Progenitor cell of endocrine pancreas (in vitro differentiated cells): ENCODE results near the gene ARHGAP25. TPM values are rescaled to one million over a fixed set of nuclear protein-coding genes. Genes with fewer than 3 reads are reported as not detected.

ENCODE experiments used
- DNase-seq: peaks from one replicate; pipeline ENCODE4 v3.0.0; 2021; ENCODE audit warnings: low spot score; ENCODE audit not compliant: unreplicated experiment
- H3K27ac Mint-ChIP-seq: 2 replicates; pipeline ENCODE4 v1.8.0; 2021; ENCODE audit warnings: mild to moderate bottlenecking, moderate library complexity, mixed read lengths
- H3K27me3 Mint-ChIP-seq: 2 replicates; pipeline ENCODE4 v1.8.0; 2021; ENCODE audit warnings: mixed read lengths
- H3K36me3 Mint-ChIP-seq: 2 replicates; pipeline ENCODE4 v1.8.0; 2022; ENCODE audit warnings: mixed read lengths; ENCODE audit not compliant: insufficient read depth
- H3K4me1 Mint-ChIP-seq: 2 replicates; pipeline ENCODE4 v1.8.0; 2021; ENCODE audit warnings: low read depth, mixed read lengths
- H3K4me3 Mint-ChIP-seq: 2 replicates; pipeline ENCODE4 v1.8.0; 2021; ENCODE audit warnings: low read depth, mild to moderate bottlenecking, moderate library complexity, mixed read lengths
- H3K9me3 Mint-ChIP-seq: 2 replicates; pipeline ENCODE4 v1.8.0; 2021; ENCODE audit warnings: low read depth, mixed read lengths
- total RNA-seq: library from RNA; stranded (reverse); gene quantifications from 2 replicates; pipeline ENCODE4 v1.2.1, GENCODE V29; 2021
- TF ChIP-seq, protein P1 (sequence below): fragments of 200-600 bp; sonication (generic); IDR thresholded peaks from one replicate; pipeline ENCODE4 v1.5.0; 2021; ENCODE audit warnings: antibody characterized with exemption, mild to moderate bottlenecking; ENCODE audit not compliant: unreplicated experiment

ARHGAP25 gene
- total RNA-seq, 1 donor from 2014 or later, result 1.3 TPM

DNA sequence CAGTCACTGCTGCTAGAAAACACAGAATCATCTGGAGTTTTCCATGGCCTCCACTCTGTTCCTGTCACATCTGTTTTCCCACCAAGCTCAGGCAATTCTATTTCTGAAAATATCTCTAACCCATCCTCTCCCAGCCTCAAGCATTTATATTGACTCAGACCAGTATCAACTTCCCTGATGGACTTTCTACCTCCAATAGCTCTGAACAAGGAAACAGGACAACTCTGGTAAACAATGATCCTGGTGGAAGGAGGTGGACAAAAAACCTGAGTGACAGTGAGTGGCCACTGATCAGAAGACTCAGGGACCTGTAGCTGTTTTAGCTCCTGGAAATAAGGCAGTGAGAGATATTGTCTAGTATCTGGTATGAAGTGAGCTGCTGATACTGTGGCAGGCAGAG is 113.1 kb downstream of the ARHGAP25 start:
- H3K27me3 Mint-ChIP-seq, result peaks cover 8% of the 10 kb centered on the region
- no peak for DNase-seq
- H3K27ac Mint-ChIP-seq, result no peak overlapping the region
- TF ChIP-seq, protein P1, sequence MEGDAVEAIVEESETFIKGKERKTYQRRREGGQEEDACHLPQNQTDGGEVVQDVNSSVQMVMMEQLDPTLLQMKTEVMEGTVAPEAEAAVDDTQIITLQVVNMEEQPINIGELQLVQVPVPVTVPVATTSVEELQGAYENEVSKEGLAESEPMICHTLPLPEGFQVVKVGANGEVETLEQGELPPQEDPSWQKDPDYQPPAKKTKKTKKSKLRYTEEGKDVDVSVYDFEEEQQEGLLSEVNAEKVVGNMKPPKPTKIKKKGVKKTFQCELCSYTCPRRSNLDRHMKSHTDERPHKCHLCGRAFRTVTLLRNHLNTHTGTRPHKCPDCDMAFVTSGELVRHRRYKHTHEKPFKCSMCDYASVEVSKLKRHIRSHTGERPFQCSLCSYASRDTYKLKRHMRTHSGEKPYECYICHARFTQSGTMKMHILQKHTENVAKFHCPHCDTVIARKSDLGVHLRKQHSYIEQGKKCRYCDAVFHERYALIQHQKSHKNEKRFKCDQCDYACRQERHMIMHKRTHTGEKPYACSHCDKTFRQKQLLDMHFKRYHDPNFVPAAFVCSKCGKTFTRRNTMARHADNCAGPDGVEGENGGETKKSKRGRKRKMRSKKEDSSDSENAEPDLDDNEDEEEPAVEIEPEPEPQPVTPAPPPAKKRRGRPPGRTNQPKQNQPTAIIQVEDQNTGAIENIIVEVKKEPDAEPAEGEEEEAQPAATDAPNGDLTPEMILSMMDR, result no peak
- H3K4me3 Mint-ChIP-seq, result no peak overlapping the region
- peaks cover 4% of the 10 kb centered on the region for H3K4me1 Mint-ChIP-seq
- no peaks in the 10 kb centered on the region for H3K36me3 Mint-ChIP-seq
- H3K9me3 Mint-ChIP-seq, result no peaks in the 10 kb centered on the region

- no peaks in the 10 kb centered on the region for H3K9me3 Mint-ChIP-seq
- no peak for DNase-seq
- no peaks in the 10 kb centered on the region for H3K36me3 Mint-ChIP-seq
- peak overlapping the region; percentile 44 for H3K27ac Mint-ChIP-seq
- peaks cover 8% of the 10 kb centered on the region for H3K27me3 Mint-ChIP-seq
- TF ChIP-seq, protein P1, result no peak
- H3K4me3 Mint-ChIP-seq, result no peak overlapping the region
- H3K4me1 Mint-ChIP-seq, result peaks cover 4% of the 10 kb centered on the region
These were observed 115.0 kb downstream of the ARHGAP25 start for GRCh38 chr2:68849579-68850030.

DNA sequence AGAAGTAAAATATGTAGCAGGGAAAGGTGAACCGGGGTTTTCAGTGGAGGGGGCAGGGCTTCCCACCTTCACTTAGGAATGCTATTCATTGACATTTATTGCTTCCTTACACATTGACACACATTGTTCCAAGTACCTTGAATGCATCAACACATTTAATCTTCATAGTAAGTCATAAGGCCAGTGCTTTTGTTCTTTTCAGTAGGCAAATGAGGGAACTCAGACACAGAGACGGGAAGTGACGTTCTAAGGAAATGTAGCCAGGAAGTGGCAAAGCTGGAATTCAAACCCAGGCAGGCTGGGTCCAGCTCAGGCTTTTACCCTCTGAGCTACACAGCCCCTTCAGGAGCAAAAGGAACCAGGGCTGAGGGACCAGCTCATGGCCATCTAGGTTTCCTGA is 115.9 kb downstream of the ARHGAP25 start:
- Mint-ChIP-seq H3K9me3 (no peaks in the 10 kb centered on the region), H3K27me3 (peaks cover 10% of the 10 kb centered on the region), H3K4me3 (no peak overlapping the region), H3K27ac (no peak overlapping the region), H3K36me3 (no peaks in the 10 kb centered on the region), H3K4me1 (peaks cover 4% of the 10 kb centered on the region)
- no peak for DNase-seq
- TF ChIP-seq, protein P1, result no peak

DNA sequence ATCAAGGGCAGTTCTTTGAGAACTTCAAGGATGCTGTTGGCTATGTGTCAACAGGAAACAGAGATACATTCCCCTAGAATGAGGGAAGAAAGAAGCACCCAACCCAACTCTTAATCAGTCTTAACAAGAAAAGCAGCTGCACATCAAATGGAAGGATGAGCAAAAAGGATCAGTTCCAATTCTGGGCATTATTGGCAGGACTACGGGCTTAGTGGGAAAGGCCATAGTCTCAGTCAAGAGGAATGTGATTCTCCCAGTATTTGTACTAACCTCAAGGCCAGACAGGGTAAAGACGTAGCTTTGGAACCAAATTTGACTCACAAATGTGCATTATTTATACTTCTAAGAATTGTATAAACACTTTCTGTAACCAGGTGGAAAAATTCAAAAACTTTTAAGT is 118.4 kb downstream of the ARHGAP25 start:
- H3K4me3 Mint-ChIP-seq, result no peak overlapping the region
- H3K27me3 Mint-ChIP-seq, result peaks cover 17% of the 10 kb centered on the region
- no peak overlapping the region for H3K27ac Mint-ChIP-seq
- peaks cover 4% of the 10 kb centered on the region for H3K4me1 Mint-ChIP-seq
- DNase-seq, result no peak
- no peaks in the 10 kb centered on the region for H3K36me3 Mint-ChIP-seq
- TF ChIP-seq, protein P1, result no peak
- H3K9me3 Mint-ChIP-seq, result no peaks in the 10 kb centered on the region

GRCh38 chr2:68853915-68854314 is 119.3 kb downstream of the ARHGAP25 start:
- Mint-ChIP-seq H3K27ac (no peak overlapping the region), H3K9me3 (no peaks in the 10 kb centered on the region)

More at GRCh38 chr2:68853915-68854314, 119.3 kb downstream of the ARHGAP25 start:
- Mint-ChIP-seq H3K4me3 (no peak overlapping the region), H3K4me1 (peaks cover 4% of the 10 kb centered on the region), H3K36me3 (no peaks in the 10 kb centered on the region), H3K27me3 (peaks cover 21% of the 10 kb centered on the region)
- no peak for DNase-seq
- TF ChIP-seq, protein P1, result no peak
